Measurements from ENCODE around the gene SPDYA. TPM values are rescaled to one million over a fixed set of nuclear protein-coding genes. Genes with fewer than 3 reads are reported as not detected.

The SPDYA gene
- total RNA-seq, 2 experiments from 2014 or later = 1.3 to 1.4 TPM

GRCh38 chr2:28833740-28834470, 23.3 kb downstream of the SPDYA start:
- Mint-ChIP-seq H3K4me1 (ENCODE audit: low read depth) (no peaks in the 10 kb centered on the region), H3K27me3 (no peaks in the 10 kb centered on the region), H3K27ac (no peak overlapping the region), H3K36me3 (ENCODE audit: low read depth) (no peaks in the 10 kb centered on the region), H3K4me3 (no peak overlapping the region), H3K9me3 (no peaks in the 10 kb centered on the region)
- ChIA-PET CTCF (interaction anchor here (1.7 kb wide), 1 partner anchor 13 kb away, joined by 5 read pairs; no protein-coding TSS in a partner anchor), POLR2A (interaction anchor here (1.1 kb wide), 1 partner anchor 36 kb away, joined by 3 read pairs; the partner anchor contains the start of gene TRMT61B)
- DNase-seq (no peak), ATAC-seq (no peak)
- intact Hi-C loops (cut with micrococcal nuclease) = no loop called here
- TF ChIP-seq CTCF (IDR thresholded peaks at IDR 0.05) = no peak

- Mint-ChIP-seq H3K4me3 (no peak overlapping the region), H3K9me3 (no peaks in the 10 kb centered on the region), H3K27ac (no peak overlapping the region), H3K4me1 (ENCODE audit: low read depth) (no peaks in the 10 kb centered on the region), H3K27me3 (no peaks in the 10 kb centered on the region), H3K36me3 (ENCODE audit: low read depth) (no peaks in the 10 kb centered on the region)
- TF ChIP-seq CTCF (IDR thresholded peaks at IDR 0.05) = no peak
- intact Hi-C loops (cut with micrococcal nuclease) = no loop called here
- ChIA-PET CTCF (interaction anchor here (0.6 to 2.7 kb wide), 3 partner anchors 15 to 269 kb away, joined by 3 to 8 read pairs (median 3); no protein-coding TSS in a partner anchor), POLR2A (no interaction called here)
- no peak for ATAC-seq
- no peak for DNase-seq
Observed at GRCh38 chr2:28835781-28836180, 25.1 kb downstream of the SPDYA start.

- no peak for TF ChIP-seq CTCF (IDR thresholded peaks at IDR 0.05)
- H3K27ac Mint-ChIP-seq = no peak overlapping the region
- no peaks in the 10 kb centered on the region for H3K36me3 Mint-ChIP-seq (ENCODE audit: low read depth)
- no peaks in the 10 kb centered on the region for H3K4me1 Mint-ChIP-seq (ENCODE audit: low read depth)
- ATAC-seq (no peak), DNase-seq (no peak)
- H3K27me3 Mint-ChIP-seq = no peaks in the 10 kb centered on the region
- ChIA-PET POLR2A (no interaction called here), CTCF (interaction anchor here (1.1 kb wide), 1 partner anchor 14 kb away, joined by 4 read pairs; no protein-coding TSS in a partner anchor)
- H3K4me3 Mint-ChIP-seq = no peak overlapping the region
- intact Hi-C loops (cut with micrococcal nuclease) = no loop called here
- no peaks in the 10 kb centered on the region for H3K9me3 Mint-ChIP-seq
Observed at GRCh38 chr2:28838971-28839370, 28.3 kb downstream of the SPDYA start.

GRCh38 chr2:28842042-28842441, 31.4 kb downstream of the SPDYA start:
- TF ChIP-seq CTCF (IDR thresholded peaks at IDR 0.05) = no peak
- Mint-ChIP-seq H3K4me1 (ENCODE audit: low read depth) (no peaks in the 10 kb centered on the region), H3K9me3 (no peaks in the 10 kb centered on the region), H3K27ac (no peak overlapping the region), H3K4me3 (no peak overlapping the region), H3K36me3 (ENCODE audit: low read depth) (no peaks in the 10 kb centered on the region), H3K27me3 (no peaks in the 10 kb centered on the region)
- DNase-seq (no peak), ATAC-seq (no peak)
- ChIA-PET POLR2A (interaction anchor here (0.5 kb wide), 1 partner anchor 11 kb away, joined by 4 read pairs; no protein-coding TSS in a partner anchor), CTCF (interaction anchor here (1.2 to 1.5 kb wide), 4 partner anchors 8 to 276 kb away, joined by 3 to 4 read pairs (median 4); no protein-coding TSS in a partner anchor)
- intact Hi-C loops (cut with micrococcal nuclease) = no loop called here

- intact Hi-C loops (cut with micrococcal nuclease) = no loop called here
Observed at GRCh38 chr2:28855193-28855592, 44.6 kb downstream of the SPDYA start.

More at GRCh38 chr2:28855193-28855592, 44.6 kb downstream of the SPDYA start:
- DNase-seq = no peak
- POLR2A ChIA-PET = no interaction called here
- Mint-ChIP-seq H3K4me1 (ENCODE audit: low read depth) (no peaks in the 10 kb centered on the region), H3K9me3 (no peaks in the 10 kb centered on the region), H3K36me3 (ENCODE audit: low read depth) (peaks cover 16% of the 10 kb centered on the region), H3K27me3 (no peaks in the 10 kb centered on the region), H3K27ac (no peak overlapping the region), H3K4me3 (no peak overlapping the region)
- ATAC-seq = no peak
- CTCF ChIA-PET = no interaction called here
- no peak for TF ChIP-seq CTCF (IDR thresholded peaks at IDR 0.05)
